ENCODE data around the gene LIPJ. TPM values are rescaled to one million over a fixed set of nuclear protein-coding genes. Genes with fewer than 3 reads are reported as not detected.

The LIPJ gene
- total and polyA plus RNA-seq, 10 of the 15 experiments (the other 5 are each of a cell fraction or from before 2014, with no cell fraction given): 0.03 to 0.23 (median 0.08) TPM; not detected in 5

GRCh38 chr10:88598055-88598454, 11.5 kb downstream of the LIPJ start (continued):
- TF ChIP-seq, protein P1, sequence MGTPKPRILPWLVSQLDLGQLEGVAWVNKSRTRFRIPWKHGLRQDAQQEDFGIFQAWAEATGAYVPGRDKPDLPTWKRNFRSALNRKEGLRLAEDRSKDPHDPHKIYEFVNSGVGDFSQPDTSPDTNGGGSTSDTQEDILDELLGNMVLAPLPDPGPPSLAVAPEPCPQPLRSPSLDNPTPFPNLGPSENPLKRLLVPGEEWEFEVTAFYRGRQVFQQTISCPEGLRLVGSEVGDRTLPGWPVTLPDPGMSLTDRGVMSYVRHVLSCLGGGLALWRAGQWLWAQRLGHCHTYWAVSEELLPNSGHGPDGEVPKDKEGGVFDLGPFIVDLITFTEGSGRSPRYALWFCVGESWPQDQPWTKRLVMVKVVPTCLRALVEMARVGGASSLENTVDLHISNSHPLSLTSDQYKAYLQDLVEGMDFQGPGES (IDR thresholded peaks at IDR 0.05): no peak
- TF ChIP-seq BCL3 (IDR thresholded peaks at IDR 0.05; ENCODE audit: borderline replicate concordance, insufficient read depth, low read depth, low read length, poor library complexity, severe bottlenecking) (no peak), NKRF (conservative IDR thresholded peaks at IDR 0.05) (no peak), MXI1 (IDR thresholded peaks at IDR 0.05; ENCODE audit: low read depth, low read length) (no peak), SMARCA5 (IDR thresholded peaks at IDR 0.05) (no peak), NFYB (IDR thresholded peaks at IDR 0.05; ENCODE audit: insufficient read depth, low read depth, low read length) (no peak; the same call in 1 of the 2 replicates), RELA (IDR thresholded peaks at IDR 0.05; ENCODE audit: borderline replicate concordance, partially characterized antibody) (no peak), RAD21 (IDR thresholded peaks at IDR 0.05; ENCODE audit: insufficient read depth, low read depth, low read length) (no peak), ATF7 (IDR thresholded peaks at IDR 0.05; ENCODE audit: low read depth) (peak; percentile 63; the same call in 1 of the 2 replicates), CHD2 (IDR thresholded peaks at IDR 0.05; ENCODE audit: borderline replicate concordance, low read depth, low read length) (no peak), RELB (IDR thresholded peaks at IDR 0.05; ENCODE audit: low read depth) (no peak), SMAD5 (IDR thresholded peaks at IDR 0.05; ENCODE audit: low read depth) (no peak), BHLHE40 (IDR thresholded peaks at IDR 0.05; ENCODE audit: borderline replicate concordance in 1 of 2, low read depth in 2 of 2, low read length in 1 of 2) (no peak), SREBF2 (IDR thresholded peaks at IDR 0.05; ENCODE audit: low read length) (no peak), NR2F1 (conservative IDR thresholded peaks at IDR 0.05) (no peak), TCF12 (IDR thresholded peaks at IDR 0.05; ENCODE audit: low read depth, low read length) (no peak)
- TF ChIP-seq, protein P2, sequence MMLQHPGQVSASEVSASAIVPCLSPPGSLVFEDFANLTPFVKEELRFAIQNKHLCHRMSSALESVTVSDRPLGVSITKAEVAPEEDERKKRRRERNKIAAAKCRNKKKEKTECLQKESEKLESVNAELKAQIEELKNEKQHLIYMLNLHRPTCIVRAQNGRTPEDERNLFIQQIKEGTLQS (IDR thresholded peaks at IDR 0.05; ENCODE audit: borderline replicate concordance, extremely low read depth, low read depth, low read length): no peak
